GM18867 (cell line): Measurements from ENCODE around the gene SH3YL1.

ENCODE experiments used
- ATAC-seq: cut with Tn5 transposase; IDR thresholded peaks from one replicate; pipeline ENCODE4 v1.9.1; 2021; ENCODE audit warnings: mild to moderate bottlenecking, moderate library complexity; ENCODE audit not compliant: unreplicated experiment

Gene SH3YL1

GRCh38 chr2:282371-283263, 18.8 kb upstream of the SH3YL1 start:
- ATAC-seq, result no peak

- ATAC-seq, result no peak
Observed at GRCh38 chr2:281381-281780, 17.5 kb upstream of the SH3YL1 start.

GRCh38 chr2:280650-281110, 16.8 kb upstream of the SH3YL1 start:
- no peak for ATAC-seq

DNA sequence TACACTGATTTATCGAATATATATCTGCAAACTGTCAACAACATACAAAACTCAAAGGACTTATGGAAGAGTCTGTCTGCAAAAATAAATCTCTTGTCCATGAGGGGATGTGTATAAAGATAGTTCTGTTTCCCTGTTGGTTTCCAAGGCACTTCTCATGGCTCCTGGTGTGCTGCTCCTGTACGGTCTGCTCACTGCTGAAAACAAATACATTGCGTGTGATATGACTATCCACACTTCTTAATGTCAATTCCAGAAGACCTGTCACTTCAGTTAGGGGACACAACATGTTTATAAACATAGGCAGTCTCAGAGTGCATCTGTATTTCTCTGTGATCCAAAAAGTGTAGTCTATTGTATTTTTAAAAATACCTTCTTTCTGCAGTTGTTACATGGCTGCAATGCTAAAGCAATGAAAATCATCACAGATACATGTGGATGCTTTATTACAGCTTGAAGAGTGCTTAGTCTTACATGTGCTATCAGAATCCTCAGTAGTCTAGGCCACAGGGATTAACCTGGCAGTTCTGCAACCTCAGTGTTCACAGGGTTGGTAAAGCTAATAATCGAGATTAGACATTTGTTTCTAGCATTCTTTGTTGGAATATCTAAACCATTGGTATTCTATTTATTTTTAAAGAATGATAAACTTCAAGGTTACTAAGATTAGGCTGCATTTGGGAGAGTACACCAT, 16.3 kb upstream of the SH3YL1 start:
- no peak for ATAC-seq

DNA sequence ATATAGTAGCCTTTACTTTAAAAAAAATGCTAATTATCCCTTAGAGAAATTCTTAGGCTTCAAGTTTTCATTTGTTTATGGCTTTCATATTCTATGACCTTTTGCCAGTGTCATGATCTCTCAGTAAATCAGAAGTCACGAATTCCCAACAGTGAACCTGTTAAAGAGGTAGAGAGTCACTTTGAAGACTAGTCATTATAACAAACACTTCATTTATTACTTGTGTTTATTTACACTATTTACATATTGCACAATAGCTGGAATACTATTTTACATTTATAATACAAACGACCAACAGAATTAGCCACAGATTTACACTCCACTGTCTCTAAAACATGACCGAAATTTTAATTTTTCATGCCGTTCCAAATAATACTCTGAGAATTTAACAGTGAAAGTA, 15.5 kb upstream of the SH3YL1 start:
- ATAC-seq, result no peak

DNA sequence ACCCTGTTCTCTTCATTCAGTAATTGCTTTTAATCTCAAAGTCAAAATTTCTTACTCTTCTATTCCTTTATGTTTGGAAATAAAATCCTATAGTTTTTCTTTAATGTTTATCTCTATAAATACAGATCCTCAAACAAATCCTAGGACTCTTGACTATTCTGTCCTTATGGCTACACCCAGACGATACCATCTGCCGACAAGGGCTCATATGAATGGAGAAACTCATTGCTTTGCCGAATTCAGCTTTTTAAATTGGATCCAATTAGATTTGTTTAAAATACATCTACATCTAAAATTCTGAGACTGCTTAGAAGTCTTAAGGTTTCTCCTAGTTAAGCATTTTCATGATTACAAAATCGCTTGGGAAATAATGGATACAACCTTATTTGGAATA, 15.1 kb upstream of the SH3YL1 start:
- no peak for ATAC-seq

GRCh38 chr2:278312-278926, 14.6 kb upstream of the SH3YL1 start:
- no peak for ATAC-seq

DNA sequence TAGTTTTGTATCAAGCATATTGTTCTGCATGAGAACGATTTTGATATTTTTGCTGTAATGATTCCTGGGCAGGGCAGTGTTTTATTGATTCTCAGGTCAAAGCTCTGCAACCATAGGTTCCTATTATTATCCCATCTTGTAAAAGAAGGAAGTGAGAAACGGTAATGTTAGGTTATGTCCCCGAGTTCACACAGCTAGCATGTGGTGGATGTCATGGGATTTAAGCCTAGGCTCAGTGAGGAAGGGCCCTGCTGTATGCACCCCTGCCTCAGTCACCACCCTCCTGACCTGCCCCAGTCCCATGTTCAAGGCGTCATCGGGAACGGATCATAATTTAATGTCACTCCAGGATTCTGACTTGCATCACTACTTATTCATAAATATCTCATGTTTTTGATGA, 11.6 kb upstream of the SH3YL1 start:
- peak; percentile 84 for ATAC-seq

DNA sequence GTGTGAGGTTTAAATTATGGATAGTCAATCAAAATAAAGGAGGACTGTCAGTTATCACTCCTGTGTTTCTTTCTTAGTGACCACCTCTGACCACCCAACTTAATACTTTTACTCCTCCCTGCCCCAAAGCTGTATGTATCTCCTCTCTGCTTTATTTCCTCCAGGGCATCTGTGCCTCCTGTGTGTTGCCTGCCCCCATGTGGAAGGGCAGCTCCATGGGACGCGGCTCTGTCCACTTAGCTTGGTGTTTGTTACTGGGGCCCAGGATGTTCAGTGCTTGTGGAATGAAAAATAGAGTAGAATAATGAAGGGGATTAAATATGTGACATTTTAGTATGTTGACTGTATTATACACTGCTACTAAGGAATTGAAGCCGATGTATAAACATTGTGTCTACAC, 10.7 kb upstream of the SH3YL1 start:
- ATAC-seq, result no peak

DNA sequence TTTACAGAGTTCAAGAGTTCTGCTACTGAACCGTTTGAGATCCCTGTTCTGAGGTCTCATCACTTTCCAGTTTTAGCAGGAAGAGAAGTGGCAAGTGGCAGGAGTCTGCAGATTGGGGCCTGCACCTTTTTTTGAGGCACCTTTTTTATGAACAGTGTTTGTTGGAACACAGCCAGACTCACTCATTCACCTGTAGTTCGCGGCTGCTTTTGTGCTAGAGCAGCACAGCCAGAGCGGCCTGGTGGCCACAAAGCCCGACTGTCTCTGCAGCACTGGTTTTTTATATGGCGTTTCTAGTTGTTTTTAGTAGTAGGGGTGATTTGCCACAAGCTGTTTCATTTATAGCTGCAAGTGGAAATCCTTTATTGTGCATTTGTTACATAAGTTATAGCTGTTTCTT, 9.5 kb upstream of the SH3YL1 start:
- ATAC-seq, result no peak

DNA sequence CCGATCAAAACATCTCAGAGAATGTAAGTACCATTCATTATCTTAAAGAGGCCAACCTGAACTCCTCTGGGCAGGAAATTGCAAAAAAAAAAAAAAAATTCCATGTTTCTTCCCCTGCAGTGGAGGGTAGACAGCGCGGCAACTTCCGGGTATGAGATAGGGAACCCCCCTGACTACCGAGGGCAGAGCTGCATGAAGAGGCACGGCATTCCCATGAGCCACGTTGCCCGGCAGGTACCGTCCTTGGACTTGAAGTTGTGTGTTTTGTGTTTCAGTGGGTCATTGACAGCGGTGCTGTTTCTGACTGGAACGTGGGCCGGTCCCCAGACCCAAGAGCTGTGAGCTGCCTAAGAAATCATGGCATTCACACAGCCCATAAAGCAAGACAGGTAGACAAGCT, 8.1 kb upstream of the SH3YL1 start:
- ATAC-seq, result no peak

GRCh38 chr2:270861-271260, 7.0 kb upstream of the SH3YL1 start:
- ATAC-seq, result no peak

GRCh38 chr2:269356-270030, 5.7 kb upstream of the SH3YL1 start:
- no peak for ATAC-seq

DNA sequence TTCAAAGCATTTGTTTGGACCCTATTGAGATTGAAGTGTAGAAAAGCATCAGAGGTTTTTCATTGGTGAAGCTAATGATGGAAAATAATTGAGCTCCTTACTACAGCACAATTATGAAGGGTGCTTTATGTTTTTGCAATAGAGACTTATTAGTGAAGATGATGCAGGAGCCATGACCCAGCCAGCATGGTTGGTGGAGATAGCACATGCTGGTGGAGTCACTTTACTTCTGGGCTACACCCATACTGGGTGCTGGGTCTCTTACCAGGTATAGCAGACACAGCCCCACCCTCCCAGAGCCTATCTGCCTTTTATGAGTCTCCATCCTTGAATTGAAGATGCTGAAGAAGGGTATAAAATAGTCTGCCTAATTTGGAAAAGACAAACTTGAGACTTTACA, 4.5 kb upstream of the SH3YL1 start:
- ATAC-seq, result no peak

- peak; percentile 86 for ATAC-seq
Observed at GRCh38 chr2:264493-265468, 949 bp upstream of the SH3YL1 start, which contains the start of gene ACP1. Gene ACP1 (plus strand): TSS chr2:264947. CDS start chr2:264965, 18 bp downstream.

DNA sequence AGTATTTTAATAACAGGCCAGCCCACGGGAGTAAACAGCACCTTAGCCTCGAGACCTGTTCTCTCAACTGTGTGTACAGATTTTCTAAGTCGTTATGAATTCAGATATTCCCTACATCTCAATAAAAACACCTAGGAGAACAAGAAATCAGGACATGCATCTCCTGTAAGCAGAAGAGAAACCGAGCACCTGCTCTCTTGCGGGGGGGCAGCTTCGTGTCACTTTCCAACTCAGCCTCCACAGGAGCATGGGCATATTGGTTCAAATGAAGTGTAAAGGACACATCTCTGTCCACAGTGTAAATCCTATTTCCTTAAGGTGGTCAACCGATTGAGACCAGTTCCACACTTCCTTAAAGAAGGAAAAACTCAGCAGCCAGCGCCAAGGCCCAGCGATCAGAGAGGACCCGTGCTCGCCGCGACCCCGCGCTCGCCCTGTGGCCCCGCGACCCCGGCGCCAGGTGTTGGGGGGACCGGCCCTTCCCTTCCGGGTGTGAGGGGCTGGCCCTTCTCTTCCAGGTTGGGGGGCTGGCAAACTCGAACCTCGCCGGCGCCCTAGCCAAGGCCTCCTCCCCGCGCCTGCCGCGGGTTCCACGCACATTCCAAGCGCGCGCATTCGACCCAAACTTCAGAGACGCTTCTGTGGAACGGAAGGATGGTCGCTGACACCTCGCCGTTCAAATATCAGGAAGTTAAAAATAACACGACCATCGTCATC, 652 bp downstream of the SH3YL1 start:
- ATAC-seq, result no peak

DNA sequence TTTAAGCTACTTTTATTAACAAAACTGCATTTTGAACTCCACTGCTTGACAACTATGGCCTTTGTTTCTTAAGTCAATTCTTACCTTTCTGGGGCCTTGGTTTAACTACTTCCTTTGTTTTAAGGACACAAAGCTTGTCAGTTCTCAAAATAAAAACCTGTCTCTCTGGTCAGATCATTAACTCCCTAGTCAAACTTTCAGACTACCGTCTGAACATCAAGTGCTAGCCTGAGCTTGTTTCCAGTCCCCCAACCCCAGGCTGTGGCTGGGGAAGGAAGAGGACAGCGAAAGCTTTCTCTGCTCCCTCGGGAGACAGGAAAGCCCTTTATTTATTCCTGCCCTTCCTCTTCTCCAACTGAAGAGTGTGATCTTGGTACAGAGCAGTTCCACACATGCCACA, 1.7 kb downstream of the SH3YL1 start:
- ATAC-seq, result no peak

- ATAC-seq, result no peak
Observed at GRCh38 chr2:260507-261161, 3.2 kb downstream of the SH3YL1 start.

- no peak for ATAC-seq
Observed at GRCh38 chr2:259789-260331, 4.0 kb downstream of the SH3YL1 start.
